ENCODE measurements around the gene TCOF1. TPM values are rescaled to one million over a fixed set of nuclear protein-coding genes. Genes with fewer than 3 reads are reported as not detected.

Gene TCOF1
- total RNA-seq, 1 experiment from 2014 or later, result 75.3 TPM

- H3K9me3 ChIP-seq (ENCODE audit: insufficient read depth, low read depth), result no peaks in the 10 kb centered on the region
- intact Hi-C loops (cut with micrococcal nuclease; ENCODE audit: unreplicated experiment), result no loop called here
- no peaks in the 10 kb centered on the region for H3F3A ChIP-seq (ENCODE audit: insufficient read depth, low read depth)
- no peaks in the 10 kb centered on the region for H3K79me2 ChIP-seq (ENCODE audit: low read depth)
- H3K27ac ChIP-seq, result no peak overlapping the region
- H3K9me2 ChIP-seq (ENCODE audit: insufficient read depth), result no peaks in the 10 kb centered on the region
- ChIA-PET CTCF (interaction anchor here (0.6 kb wide), 1 partner anchor 14 kb away, joined by 4 read pairs; no protein-coding TSS in a partner anchor), POLR2A (ENCODE audit: unreplicated experiment) (no interaction called here)
- no peak for TF ChIP-seq CTCF (conservative IDR thresholded peaks at IDR 0.05)
- no peak for TF ChIP-seq EZH2 (IDR thresholded peaks at IDR 0.05; ENCODE audit: low read depth)
- H3K36me3 ChIP-seq (ENCODE audit: low read depth), result no peaks in the 10 kb centered on the region
- H3K4me3 ChIP-seq, result no peak overlapping the region
- H3K27me3 ChIP-seq (ENCODE audit: insufficient read depth, low read depth), result no peaks in the 10 kb centered on the region
- H4K20me1 ChIP-seq (ENCODE audit: insufficient read depth), result no peaks in the 10 kb centered on the region
- no peak overlapping the region for H2AFZ ChIP-seq
- no peaks in the 10 kb centered on the region for H3K4me1 ChIP-seq (replicated peaks; ENCODE audit: insufficient read depth)
- no TSS peak for BruUV-seq (replicated peaks)
- DNase-seq, result no peak
- H3K4me2 ChIP-seq, result no peak overlapping the region
Observed at GRCh38 chr5:150339841-150340240, 17.7 kb upstream of the TCOF1 start.

- H3K4me2 ChIP-seq, result no peak overlapping the region
- H3K27ac ChIP-seq, result no peak overlapping the region
- intact Hi-C loops (cut with micrococcal nuclease; ENCODE audit: unreplicated experiment), result no loop called here
- no peaks in the 10 kb centered on the region for H3F3A ChIP-seq (ENCODE audit: insufficient read depth, low read depth)
- POLR2A ChIA-PET (ENCODE audit: unreplicated experiment), result no interaction called here
- no peak overlapping the region for H3K4me3 ChIP-seq
- no peaks in the 10 kb centered on the region for H3K79me2 ChIP-seq (ENCODE audit: low read depth)
- H3K36me3 ChIP-seq (ENCODE audit: low read depth), result no peaks in the 10 kb centered on the region
- no peak overlapping the region for H2AFZ ChIP-seq
- no peaks in the 10 kb centered on the region for H3K9me3 ChIP-seq (ENCODE audit: insufficient read depth, low read depth)
- H4K20me1 ChIP-seq (ENCODE audit: insufficient read depth), result no peaks in the 10 kb centered on the region
- DNase-seq, result no peak
- CTCF ChIA-PET, result no interaction called here
- no peaks in the 10 kb centered on the region for H3K27me3 ChIP-seq (ENCODE audit: insufficient read depth, low read depth)
- no peaks in the 10 kb centered on the region for H3K4me1 ChIP-seq (replicated peaks; ENCODE audit: insufficient read depth)
- TF ChIP-seq CTCF (conservative IDR thresholded peaks at IDR 0.05) (no peak), EZH2 (IDR thresholded peaks at IDR 0.05; ENCODE audit: low read depth) (no peak)
- BruUV-seq (replicated peaks), result no TSS peak
- no peaks in the 10 kb centered on the region for H3K9me2 ChIP-seq (ENCODE audit: insufficient read depth)
Observed at GRCh38 chr5:150340614-150341255, 16.8 kb upstream of the TCOF1 start.

- no peak overlapping the region for H3K4me3 ChIP-seq
- TF ChIP-seq EZH2 (IDR thresholded peaks at IDR 0.05; ENCODE audit: low read depth), result no peak
- no peak for TF ChIP-seq CTCF (conservative IDR thresholded peaks at IDR 0.05)
- no peak overlapping the region for H3K4me2 ChIP-seq
- no peak for DNase-seq
- no peaks in the 10 kb centered on the region for H3K9me3 ChIP-seq (ENCODE audit: insufficient read depth, low read depth)
- CTCF ChIA-PET, result no interaction called here
- no TSS peak for BruUV-seq (replicated peaks)
- no peak overlapping the region for H2AFZ ChIP-seq
- intact Hi-C loops (cut with micrococcal nuclease; ENCODE audit: unreplicated experiment), result no loop called here
- H3K36me3 ChIP-seq (ENCODE audit: low read depth), result no peaks in the 10 kb centered on the region
- POLR2A ChIA-PET (ENCODE audit: unreplicated experiment), result no interaction called here
- H3K79me2 ChIP-seq (ENCODE audit: low read depth), result no peaks in the 10 kb centered on the region
- H3F3A ChIP-seq (ENCODE audit: insufficient read depth, low read depth), result no peaks in the 10 kb centered on the region
- H3K4me1 ChIP-seq (replicated peaks; ENCODE audit: insufficient read depth), result no peaks in the 10 kb centered on the region
- H4K20me1 ChIP-seq (ENCODE audit: insufficient read depth), result no peaks in the 10 kb centered on the region
- H3K27ac ChIP-seq, result no peak overlapping the region
- no peaks in the 10 kb centered on the region for H3K9me2 ChIP-seq (ENCODE audit: insufficient read depth)
- H3K27me3 ChIP-seq (ENCODE audit: insufficient read depth, low read depth), result no peaks in the 10 kb centered on the region
Observed at GRCh38 chr5:150341331-150341730, 16.2 kb upstream of the TCOF1 start.

Data from PC-9 (cell line).